Measurements from ENCODE around the gene RAB3B. TPM values are rescaled to one million over a fixed set of nuclear protein-coding genes. Genes with fewer than 3 reads are reported as not detected.

The RAB3B gene
- total and polyA plus RNA-seq, 9 of the 15 experiments (the other 6 are each of a cell fraction or from before 2014, with no cell fraction given), result 0.07 to 0.47 (median 0.27) TPM

DNA sequence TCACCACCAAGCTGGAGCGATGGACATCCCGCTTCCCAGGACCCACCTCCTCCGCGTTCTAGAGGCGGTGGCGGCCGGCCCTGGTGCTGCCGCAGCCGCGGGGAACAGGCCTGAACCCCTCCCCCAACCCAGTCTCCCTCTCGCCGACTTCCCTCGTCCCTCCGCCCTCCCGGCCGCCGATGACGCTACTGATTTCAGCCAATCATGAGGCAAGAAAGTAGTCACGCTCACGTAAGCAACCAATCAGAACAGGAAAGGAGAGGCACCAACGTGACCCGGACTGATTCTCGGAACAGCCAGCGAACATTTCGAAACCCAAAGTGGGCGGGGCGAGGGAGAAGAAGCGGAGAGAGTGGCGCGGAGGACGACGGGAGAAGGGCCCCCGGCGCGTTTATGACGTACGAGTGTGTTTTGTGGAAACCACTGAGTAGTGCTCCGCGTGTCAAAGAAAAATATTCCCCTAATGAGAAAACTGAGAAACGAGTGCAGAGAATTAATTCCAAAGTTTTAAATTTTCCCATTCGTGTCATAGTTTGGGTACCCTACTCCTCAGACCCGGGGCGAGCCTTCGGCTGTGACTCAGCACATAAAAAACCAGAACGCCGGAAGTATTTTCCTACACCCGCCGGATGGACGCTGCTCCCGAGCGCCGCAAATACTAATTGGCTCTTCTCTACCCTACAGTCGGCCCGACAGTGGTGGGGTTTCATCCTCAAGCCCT, 111.7 kb downstream of the RAB3B start, which contains the start of gene NRDC (continued):
- TF ChIP-seq HMG20B (CRISPR knock-in tag; IDR thresholded peaks at IDR 0.05) (no peak), E2F3 (CRISPR knock-in tag; IDR thresholded peaks at IDR 0.05) (no peak), ZKSCAN8 (CRISPR knock-in tag; IDR thresholded peaks at IDR 0.05) (no peak), SIX5 (IDR thresholded peaks at IDR 0.05; ENCODE audit: borderline replicate concordance in 1 of 2, insufficient read depth in 1 of 2, low read depth in 1 of 2, low read length in 2 of 2) (0 out of 4 replicates have a peak, but pooled peaks of 1 of the 2 experiments have one; percentile 8), MCM7 (IDR thresholded peaks at IDR 0.05) (no peak), DIDO1 (tag; IDR thresholded peaks at IDR 0.05; ENCODE audit: low read depth) (peak; percentile 81), SMARCA5 (IDR thresholded peaks at IDR 0.05) (no peak), PRMT5 (CRISPR knock-in tag; IDR thresholded peaks at IDR 0.05) (no peak), SETDB1 (IDR thresholded peaks at IDR 0.05; ENCODE audit: low read length) (no peak), SIRT6 (IDR thresholded peaks at IDR 0.05; ENCODE audit: low read depth, low read length) (no peak), ZNF583 (CRISPR knock-in tag; IDR thresholded peaks at IDR 0.05) (no peak)
- TF ChIP-seq, protein P1, sequence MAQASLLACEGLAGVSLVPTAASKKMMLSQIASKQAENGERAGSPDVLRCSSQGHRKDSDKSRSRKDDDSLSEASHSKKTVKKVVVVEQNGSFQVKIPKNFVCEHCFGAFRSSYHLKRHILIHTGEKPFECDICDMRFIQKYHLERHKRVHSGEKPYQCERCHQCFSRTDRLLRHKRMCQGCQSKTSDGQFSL (CRISPR knock-in tag; IDR thresholded peaks at IDR 0.05), result no peak
- TF ChIP-seq, protein P1 (tag; IDR thresholded peaks at IDR 0.05), result no peak
- TF ChIP-seq, protein P2, sequence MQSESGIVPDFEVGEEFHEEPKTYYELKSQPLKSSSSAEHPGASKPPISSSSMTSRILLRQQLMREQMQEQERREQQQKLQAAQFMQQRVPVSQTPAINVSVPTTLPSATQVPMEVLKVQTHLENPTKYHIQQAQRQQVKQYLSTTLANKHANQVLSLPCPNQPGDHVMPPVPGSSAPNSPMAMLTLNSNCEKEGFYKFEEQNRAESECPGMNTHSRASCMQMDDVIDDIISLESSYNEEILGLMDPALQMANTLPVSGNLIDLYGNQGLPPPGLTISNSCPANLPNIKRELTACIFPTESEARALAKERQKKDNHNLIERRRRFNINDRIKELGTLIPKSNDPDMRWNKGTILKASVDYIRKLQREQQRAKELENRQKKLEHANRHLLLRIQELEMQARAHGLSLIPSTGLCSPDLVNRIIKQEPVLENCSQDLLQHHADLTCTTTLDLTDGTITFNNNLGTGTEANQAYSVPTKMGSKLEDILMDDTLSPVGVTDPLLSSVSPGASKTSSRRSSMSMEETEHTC (IDR thresholded peaks at IDR 0.05), result peak; percentile 6; the same call in 1 of the 2 replicates
- TF ChIP-seq, protein P3, sequence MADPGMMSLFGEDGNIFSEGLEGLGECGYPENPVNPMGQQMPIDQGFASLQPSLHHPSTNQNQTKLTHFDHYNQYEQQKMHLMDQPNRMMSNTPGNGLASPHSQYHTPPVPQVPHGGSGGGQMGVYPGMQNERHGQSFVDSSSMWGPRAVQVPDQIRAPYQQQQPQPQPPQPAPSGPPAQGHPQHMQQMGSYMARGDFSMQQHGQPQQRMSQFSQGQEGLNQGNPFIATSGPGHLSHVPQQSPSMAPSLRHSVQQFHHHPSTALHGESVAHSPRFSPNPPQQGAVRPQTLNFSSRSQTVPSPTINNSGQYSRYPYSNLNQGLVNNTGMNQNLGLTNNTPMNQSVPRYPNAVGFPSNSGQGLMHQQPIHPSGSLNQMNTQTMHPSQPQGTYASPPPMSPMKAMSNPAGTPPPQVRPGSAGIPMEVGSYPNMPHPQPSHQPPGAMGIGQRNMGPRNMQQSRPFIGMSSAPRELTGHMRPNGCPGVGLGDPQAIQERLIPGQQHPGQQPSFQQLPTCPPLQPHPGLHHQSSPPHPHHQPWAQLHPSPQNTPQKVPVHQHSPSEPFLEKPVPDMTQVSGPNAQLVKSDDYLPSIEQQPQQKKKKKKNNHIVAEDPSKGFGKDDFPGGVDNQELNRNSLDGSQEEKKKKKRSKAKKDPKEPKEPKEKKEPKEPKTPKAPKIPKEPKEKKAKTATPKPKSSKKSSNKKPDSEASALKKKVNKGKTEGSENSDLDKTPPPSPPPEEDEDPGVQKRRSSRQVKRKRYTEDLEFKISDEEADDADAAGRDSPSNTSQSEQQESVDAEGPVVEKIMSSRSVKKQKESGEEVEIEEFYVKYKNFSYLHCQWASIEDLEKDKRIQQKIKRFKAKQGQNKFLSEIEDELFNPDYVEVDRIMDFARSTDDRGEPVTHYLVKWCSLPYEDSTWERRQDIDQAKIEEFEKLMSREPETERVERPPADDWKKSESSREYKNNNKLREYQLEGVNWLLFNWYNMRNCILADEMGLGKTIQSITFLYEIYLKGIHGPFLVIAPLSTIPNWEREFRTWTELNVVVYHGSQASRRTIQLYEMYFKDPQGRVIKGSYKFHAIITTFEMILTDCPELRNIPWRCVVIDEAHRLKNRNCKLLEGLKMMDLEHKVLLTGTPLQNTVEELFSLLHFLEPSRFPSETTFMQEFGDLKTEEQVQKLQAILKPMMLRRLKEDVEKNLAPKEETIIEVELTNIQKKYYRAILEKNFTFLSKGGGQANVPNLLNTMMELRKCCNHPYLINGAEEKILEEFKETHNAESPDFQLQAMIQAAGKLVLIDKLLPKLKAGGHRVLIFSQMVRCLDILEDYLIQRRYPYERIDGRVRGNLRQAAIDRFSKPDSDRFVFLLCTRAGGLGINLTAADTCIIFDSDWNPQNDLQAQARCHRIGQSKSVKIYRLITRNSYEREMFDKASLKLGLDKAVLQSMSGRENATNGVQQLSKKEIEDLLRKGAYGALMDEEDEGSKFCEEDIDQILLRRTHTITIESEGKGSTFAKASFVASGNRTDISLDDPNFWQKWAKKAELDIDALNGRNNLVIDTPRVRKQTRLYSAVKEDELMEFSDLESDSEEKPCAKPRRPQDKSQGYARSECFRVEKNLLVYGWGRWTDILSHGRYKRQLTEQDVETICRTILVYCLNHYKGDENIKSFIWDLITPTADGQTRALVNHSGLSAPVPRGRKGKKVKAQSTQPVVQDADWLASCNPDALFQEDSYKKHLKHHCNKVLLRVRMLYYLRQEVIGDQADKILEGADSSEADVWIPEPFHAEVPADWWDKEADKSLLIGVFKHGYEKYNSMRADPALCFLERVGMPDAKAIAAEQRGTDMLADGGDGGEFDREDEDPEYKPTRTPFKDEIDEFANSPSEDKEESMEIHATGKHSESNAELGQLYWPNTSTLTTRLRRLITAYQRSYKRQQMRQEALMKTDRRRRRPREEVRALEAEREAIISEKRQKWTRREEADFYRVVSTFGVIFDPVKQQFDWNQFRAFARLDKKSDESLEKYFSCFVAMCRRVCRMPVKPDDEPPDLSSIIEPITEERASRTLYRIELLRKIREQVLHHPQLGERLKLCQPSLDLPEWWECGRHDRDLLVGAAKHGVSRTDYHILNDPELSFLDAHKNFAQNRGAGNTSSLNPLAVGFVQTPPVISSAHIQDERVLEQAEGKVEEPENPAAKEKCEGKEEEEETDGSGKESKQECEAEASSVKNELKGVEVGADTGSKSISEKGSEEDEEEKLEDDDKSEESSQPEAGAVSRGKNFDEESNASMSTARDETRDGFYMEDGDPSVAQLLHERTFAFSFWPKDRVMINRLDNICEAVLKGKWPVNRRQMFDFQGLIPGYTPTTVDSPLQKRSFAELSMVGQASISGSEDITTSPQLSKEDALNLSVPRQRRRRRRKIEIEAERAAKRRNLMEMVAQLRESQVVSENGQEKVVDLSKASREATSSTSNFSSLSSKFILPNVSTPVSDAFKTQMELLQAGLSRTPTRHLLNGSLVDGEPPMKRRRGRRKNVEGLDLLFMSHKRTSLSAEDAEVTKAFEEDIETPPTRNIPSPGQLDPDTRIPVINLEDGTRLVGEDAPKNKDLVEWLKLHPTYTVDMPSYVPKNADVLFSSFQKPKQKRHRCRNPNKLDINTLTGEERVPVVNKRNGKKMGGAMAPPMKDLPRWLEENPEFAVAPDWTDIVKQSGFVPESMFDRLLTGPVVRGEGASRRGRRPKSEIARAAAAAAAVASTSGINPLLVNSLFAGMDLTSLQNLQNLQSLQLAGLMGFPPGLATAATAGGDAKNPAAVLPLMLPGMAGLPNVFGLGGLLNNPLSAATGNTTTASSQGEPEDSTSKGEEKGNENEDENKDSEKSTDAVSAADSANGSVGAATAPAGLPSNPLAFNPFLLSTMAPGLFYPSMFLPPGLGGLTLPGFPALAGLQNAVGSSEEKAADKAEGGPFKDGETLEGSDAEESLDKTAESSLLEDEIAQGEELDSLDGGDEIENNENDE (IDR thresholded peaks at IDR 0.05; ENCODE audit: low read depth, low read length), result no peak
